DMS53 treated with DMSO at 0.1 percent for 48 hours (cell line): ENCODE data around the gene PITRM1.
"Not testable (repeated sequence)": the region's sequence is repeated elsewhere in the genome, so short reads cannot be mapped to it uniquely, and the experiment has no call there.

Experiments
- DNase-seq: peaks from one replicate; lab custom pipeline; 2025; ENCODE audit not compliant: unreplicated experiment; lab: John Stamatoyannopoulos, UW

PITRM1 gene

DNA sequence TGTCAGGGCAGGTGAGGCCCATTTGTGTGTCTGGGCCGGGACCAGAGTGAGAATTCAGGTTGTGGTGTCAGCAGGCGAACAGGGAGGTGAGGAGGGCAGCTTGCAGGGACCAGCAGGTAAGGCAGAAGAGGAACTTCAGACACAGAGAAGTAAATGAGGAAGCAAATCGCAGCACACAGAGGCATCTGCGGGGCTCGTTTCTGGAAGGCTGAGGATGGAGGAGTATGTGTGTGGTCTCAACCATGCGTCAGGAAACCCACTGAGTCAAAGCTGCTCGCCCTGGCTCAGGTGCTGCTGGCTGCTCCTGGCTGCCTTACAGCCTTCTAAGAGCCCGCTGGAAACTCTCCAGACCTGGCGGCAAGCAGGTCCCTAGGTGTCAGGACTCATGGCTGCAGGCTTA is 26.9 kb upstream of the PITRM1 start:
- DNase-seq = no peak

DNA sequence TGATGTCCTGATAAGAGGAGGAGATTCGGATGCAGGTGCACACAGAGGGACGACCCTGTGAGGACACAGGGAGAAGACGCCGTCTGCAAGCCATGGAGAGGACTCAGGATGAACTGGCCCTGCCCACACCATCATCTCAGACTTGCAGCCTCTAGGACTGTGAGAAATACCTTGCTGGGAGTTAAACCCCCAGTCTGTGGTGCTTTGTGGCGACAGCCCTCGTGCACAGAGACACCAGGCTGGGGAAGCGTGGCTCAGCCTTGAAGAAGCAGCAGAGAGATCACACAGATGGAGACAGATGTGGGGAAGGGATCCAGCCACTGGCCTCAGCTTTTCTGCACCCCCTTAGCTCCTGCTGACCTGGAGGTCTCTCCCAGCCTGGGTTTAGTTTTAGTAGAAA is 26.3 kb upstream of the PITRM1 start:
- no peak for DNase-seq

DNA sequence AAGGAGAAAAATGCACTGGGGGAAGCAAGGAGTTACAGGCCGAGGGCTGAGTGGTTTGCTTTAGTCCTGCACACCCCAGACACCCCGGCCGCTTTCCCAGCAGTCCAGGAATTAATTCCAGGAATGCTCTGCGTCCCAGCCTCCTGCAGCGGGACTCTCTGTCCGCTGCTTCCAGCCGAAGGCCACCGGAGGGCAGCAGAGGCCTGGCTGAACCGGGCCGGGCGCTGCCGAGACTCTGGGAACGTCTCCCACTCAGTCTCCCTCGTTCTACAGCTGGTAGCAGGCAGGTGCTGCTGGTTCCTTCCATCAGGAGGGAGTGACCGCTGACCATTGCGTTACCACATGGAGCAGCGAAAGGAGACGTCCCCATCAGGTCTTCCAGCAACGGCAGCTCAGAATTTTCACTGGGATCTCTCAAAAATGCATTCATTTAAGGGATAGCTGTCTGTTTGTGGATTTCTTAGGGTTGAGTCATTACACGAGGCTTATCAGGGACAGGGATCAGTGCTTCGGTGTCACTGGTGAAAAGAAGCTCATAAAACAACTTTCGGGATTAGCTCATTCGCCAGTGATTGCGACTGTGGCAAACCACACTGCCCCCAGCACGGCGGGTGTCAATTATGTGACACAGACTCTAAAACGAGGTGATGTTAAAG is 24.9 kb upstream of the PITRM1 start:
- peak; percentile 82 for DNase-seq

DNA sequence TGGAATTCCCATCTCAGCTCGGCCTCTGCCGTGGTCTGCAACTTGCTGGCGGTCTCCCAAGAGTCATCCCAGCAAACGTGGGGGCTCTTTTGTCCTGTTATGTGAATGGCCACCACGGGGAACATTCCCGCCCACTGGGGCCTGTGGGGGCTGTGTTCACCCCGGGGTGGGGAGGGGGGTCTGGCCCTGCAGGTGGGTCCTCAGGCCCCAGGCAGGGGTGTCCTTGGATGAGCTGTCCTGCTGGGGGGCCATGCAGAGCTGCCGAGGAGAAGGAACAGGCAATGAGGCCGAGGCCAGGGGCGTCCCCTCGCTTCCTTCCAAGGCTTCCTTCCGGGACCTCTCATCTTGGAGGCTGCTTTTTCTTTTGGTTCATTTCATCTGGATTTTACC is 24.4 kb upstream of the PITRM1 start:
- no peak for DNase-seq

DNA sequence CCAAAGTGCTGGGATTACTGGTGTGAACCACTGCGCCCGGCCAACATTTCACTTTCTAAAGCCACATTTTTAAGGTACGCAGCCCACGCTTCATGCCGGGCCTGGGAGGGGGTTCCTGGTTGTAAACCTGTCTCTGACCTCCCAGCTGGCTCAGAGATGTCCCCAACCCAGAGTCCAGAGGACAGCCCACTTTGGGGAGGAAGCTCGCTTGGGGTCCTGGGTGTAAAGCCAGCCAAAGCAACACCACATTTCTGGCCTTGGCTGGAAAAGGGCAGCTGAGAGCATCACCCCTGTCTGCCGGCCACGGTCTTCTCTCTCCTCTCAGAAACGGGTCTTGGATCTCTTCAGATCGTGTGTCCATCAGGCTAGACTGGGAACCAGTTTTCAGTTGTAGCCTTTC is 23.9 kb upstream of the PITRM1 start:
- no peak for DNase-seq

DNA sequence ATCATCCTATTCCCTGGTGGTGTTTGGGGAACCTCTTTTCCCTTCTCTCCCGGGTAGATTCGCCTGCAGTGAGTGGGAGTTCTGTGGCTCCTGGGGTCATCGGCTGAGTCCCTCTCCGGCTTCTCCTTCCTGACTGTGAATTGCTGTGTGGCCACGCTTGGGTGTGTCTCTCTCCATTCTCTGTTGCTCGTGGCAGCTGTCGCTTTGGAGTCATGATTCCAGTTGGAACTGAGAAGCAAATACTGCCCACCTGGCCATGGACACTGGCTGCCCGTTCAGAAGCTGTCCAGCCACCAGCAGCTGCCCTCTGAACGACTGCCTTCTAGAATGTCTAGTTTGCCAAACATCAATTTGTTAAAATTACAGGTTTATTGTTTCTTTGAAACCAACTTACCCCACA is 23.1 kb upstream of the PITRM1 start:
- no peak for DNase-seq

DNA sequence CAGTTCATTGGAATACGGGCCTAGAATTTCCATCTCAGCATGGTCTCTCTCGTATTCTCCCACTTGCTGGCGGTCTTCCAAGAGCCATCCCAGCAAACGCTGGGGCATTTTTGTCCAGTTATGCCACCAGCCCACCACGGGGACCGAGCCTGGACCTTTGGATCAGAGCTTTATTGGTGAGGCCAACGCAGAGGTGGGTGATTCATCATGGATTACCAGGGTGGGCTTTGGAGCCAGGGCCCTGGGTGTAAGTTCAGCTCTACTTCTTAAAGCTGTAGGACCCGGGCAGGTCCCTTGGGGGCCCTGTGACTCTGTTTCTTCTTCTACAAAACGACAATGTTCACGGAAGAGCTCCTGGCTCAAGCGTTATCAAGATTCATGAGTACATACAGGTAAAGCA is 22.7 kb upstream of the PITRM1 start:
- DNase-seq = no peak

DNA sequence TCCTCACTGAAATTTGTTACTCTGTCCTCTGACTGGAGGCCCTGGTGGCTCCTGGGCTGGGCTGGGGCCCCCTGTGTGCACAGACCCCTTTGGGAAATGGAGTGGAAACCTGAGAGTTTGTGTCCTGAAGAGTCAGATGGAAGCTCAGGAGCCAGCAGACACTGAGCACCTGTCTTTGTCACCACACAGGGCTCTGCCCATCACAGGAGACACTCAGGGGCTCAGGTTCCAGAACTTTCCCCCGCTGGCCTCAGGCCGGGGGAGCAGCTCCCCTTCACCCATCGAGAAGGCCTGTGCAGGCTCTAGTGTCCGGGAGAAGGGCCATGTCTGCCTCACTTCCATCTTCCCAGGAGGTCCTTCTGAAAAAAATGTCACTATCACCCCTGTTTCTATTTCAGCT is 22.3 kb upstream of the PITRM1 start:
- DNase-seq = no peak

DNA sequence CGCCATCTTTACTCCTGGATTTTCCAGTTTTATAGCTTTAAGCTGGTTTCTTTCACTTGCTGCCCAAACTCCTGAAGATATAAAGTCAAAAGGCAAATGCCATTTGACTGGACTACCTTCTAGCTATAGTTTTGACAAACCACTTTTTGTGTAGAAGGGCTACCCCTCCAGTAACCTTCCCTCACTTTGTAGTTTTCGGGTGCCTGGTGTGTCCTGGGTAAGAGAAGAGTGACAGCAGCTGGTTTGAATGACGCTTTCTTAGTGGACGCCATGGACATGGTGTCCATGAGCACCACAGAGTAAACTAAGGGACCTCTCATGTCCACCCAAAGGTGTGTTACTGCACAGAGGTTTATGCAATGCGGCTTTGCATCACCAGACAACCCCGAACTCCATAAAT is 21.2 kb upstream of the PITRM1 start:
- DNase-seq = no peak

DNA sequence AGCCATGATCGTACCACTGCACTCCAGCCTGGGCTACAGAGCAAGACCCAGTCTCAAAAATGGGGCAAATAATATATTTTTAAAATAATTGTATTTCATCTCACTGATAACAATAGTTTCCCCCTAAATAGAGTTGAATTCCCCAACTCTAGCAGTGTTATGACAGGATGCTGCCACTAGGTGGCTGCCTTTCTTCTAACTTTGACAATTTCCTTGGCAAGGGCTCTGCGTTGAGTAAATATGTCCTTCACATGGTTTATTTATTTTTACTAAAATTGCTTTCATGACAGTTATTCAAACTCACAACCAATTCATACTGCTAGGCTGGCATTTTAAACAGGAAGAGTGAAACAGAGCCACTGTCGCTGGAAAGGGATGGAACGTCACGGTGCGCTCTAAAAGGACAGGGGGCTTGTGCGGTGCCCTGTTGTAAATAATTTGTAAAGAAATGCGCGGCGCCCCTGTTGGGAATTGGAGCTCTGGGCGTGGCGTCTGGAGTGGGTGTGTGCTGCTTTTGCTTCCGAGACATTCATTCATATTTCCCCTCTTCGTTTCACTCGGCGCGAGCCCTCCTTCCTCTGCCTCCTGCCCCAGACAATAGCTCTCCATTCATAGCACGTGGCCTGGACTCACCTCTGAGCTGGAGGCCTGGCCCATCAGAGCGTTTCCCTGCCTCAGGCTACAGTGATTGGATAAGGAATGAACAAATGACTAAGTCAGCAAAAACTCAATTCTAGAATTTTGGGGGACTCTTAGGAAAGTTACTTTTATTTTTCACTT is 20.5 kb upstream of the PITRM1 start:
- peak; percentile 38 for DNase-seq

DNA sequence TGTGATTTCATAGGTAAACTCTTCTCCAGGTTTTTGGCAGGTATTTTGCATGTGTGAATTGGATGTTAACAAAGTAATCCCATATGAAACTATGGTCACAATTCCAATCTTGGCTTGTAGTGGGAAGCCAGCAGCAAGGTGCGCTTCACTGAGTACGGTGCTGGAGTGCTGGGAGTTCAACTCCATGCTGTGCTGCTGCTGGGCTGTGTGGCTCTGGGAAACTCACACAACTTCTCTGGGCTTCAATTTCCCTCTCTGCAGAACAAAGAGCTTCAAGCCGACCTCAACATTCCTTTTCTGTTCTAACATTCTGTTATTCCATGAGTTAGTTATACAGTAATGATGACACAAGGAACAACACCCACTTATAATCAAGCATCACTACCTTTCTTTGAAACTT is 18.2 kb upstream of the PITRM1 start:
- no peak for DNase-seq

DNA sequence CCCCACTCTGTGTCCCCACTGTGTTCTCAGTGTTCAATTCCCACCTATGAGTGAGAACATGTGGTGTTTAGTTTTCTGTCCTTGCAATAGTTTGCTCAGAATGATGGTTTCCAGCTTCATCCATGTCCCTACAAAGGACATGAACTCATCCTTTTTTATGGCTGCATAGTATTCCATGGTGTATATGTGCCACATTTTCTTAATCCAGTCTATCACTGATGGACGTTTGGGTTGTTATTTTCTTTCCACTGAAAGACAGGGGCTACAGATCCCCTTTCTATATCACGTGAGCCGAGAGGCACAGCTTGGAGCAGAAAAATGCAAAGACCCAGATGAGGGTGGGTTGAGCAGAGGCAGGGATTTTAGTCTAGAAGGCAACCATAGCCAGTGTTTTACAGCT is 14.6 kb upstream of the PITRM1 start:
- DNase-seq = not testable (repeated sequence)

DNA sequence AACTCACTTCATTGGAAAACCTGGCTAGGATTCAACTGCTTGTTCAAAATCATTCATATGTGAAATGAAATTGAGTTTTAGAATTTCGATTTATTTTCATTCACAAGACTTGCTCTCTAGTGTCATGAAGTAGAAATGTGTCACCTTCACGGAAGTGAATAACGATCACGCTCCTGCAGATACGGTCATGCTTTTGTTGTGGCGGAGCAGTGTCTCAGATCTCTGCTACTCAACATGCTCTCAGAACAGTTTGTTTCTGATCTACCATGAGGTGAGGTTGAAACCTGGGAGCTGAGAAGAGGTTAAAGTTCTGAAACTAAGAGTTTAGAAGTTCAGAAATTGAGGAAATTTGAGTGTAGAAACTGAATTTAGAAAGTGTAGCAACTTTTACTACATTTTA is 13.8 kb upstream of the PITRM1 start:
- DNase-seq = no peak

DNA sequence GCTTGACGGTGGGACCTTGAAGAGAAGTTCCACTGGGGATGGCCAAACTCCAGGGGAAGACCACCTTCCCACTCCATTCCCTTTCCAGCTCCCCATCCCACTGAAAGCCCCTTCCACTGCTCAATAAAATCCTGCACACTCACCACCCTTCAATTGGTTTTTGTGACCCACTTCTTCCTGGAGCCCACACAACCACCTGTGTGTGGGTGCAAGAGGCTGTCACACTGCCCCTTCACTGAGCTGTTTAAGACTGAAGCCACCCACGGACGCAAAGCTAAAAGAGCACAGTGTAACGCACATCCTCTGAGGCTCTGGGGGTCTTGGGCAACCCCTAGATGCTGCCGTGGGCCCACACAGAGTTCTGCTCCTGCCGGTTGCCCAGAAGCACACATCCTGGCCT is 12.8 kb upstream of the PITRM1 start:
- DNase-seq = no peak

DNA sequence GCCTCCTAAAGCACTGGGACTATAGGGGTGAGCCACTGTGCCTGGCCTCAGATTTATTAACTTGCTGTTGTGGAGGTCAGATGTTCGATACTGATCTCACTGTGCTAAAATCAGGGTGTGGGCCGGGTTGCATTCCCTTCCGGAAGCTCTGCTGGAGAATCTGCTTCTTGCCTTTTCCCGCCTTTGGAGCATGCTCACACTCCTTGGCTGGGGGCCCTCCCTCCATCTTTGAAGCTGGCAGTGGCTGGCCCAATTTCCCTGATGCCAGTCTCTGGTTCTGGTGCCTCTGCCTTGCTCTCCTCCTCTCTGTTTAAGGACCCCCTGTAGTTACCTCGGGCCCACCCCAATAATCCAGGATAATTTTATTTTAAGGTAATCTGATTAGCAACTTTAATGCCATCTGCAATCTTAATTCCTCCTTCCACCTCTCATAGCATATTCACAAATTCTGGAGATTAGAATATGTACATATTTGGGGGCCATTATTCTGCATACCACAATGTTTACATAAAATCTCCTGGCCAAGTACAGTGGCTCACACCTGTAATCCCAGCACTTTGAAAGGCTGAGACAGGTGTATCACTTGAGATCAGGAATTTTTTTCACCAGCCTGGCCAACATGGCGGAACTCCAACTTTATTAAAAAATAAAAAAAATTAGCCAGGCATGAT is 7.9 kb upstream of the PITRM1 start:
- no peak for DNase-seq

DNA sequence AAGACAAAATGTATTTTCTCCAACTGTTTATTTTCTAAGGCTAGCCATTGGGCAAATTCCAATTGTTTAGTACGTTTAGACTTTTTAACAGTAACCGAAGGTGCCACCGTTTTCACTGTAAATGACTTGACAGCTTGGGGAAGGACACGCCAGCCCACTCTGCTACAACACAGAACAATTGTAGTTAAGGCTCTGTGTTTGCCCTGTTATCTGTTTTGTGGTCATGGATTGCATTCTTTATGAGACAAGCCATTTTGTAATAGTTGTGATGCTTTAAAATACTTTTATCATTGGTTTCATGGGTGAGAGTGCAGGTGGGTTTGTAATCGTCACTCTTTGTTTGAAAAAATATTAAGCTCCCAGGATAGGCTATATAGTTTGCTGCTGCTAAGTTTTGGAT is 6.6 kb upstream of the PITRM1 start:
- no peak for DNase-seq

DNA sequence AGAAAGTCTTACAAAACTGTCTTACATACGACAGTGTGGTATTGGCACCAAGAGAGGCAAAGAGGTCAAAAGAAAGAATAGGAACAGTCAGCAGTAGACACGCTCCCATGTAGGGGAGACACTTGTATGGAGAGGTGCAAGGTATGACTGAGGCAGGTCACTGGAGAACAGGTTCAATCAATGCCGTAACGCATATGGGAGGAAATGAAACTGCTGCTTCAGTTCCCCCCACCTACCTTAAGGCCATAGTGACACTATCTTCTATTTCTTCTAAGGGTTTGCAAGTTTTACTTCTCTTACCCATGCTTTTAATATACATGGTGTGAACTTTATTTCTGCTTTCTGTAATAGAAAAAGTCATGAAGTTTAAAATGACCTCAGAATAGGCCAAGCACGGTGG is 5.5 kb upstream of the PITRM1 start:
- DNase-seq = no peak

DNA sequence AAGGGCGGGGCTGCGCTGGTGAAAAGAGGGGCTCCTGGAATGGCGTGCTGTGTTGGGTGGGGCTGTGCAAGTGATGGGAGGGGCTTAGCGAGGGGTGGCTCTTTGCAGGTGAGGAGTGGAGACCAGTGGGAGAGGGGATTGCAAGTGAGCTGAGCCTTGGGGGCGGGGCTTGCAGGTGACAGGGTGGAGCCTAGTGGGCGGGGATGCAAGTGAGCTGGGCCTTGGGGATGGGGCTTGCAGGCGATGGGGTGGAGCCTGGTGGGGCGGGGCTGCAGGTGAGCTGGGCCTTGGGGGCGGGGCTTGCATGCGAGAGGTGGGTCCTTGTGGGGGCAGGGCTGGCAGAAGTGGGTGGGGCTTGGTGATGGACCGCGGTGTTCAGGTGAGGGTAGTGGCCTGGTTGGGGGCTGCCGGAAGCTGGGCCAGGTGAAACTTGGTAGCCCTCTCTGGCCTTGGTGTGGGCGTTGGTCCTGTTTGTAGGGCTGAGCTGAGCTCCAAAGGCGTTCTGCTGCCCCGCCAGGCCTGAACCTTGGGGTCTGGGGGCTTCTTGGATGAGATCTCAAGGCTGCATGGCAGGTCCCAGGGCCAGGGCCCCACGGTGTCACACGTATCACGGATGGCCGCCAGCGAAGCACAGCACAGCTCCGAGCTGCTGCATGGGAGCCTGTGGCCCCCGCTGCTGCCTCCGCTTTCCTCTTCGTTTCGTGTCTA is 743 bp upstream of the PITRM1 start:
- peak; percentile 97 for DNase-seq

DNA sequence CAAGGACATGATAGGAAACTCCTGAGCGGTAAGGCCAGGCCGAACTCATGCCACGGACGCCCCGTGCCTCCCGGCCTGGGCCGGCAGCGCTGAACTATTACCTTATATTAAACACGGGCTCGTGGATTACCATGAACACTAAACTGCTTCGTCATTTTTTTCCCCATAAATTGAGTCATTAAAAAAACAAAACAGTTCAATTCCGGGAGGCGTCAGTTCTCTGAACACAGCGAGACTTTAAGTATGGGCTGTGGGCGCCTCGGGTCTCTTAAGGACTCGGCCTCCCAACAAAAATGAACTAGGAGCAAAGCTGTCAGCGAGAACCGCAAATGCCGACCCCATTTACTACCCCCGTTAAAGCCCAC is 519 bp downstream of the PITRM1 start:
- DNase-seq = no peak

DNA sequence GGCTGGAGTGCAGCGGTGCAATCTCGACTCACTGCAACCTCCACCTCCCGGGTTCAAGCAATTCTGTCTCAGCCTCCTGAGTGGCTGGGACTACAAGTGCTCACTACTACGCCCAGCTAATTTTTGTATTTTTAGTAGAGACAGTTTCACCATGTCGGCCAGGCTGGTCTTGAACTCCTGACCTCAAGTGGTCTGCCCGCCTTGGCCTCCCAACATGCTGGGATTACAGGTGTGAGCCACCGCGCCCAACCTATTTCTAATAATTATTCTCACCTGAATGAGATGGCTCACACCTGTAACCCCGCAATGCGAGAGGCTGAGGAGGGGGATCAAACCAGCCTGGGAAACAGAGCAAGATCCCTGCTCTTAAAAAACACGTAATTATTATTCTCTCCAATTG is 1.1 kb downstream of the PITRM1 start:
- DNase-seq = not testable (repeated sequence)

DNA sequence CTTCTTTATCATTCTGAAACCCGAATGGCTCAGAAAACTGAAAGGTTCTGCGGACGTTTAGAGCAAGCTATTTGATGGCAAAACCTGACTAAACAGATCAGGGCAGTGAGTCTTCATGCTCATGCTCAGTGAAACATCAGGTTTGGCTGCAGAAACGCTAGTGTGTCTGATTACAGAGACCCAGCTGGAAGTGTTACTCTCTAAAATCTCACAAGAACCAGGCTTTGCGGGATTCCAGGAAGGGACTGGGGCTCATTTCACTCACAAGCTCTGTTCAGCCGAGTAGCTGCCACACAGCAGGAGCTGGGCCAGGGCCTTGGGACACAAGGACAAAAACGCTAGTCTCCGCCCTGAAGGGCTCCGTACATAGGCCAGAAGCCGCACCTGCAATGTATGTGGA is 2.9 kb downstream of the PITRM1 start:
- peak; percentile 2 for DNase-seq

DNA sequence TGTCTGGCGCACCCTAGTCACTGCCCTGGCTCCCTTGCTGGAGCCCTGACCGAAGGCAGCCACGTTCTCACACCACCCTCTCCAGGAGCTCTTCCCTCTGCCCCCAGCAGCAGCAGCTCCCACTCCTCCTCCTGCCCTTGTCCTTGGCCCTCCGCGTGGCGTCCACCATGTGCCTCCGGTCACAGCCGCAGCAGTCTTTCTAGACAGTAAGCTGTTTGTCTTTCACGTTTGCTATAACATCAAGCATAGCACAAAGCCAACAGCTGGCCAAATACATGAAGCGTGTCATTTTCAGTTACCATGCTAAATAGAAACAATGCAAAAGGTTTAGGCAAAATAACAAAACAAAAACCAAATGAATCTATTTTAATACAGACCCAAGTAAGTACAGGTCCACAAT is 3.3 kb downstream of the PITRM1 start:
- DNase-seq = no peak
